ENCODE results near the gene IER5L.
A peak's percentile ranks its signal among the peaks of the same experiment; 100 is the strongest.
"Not testable (repeated sequence)": the region's sequence is repeated elsewhere in the genome, so short reads cannot be mapped to it uniquely, and the experiment has no call there.

IER5L gene

DNA sequence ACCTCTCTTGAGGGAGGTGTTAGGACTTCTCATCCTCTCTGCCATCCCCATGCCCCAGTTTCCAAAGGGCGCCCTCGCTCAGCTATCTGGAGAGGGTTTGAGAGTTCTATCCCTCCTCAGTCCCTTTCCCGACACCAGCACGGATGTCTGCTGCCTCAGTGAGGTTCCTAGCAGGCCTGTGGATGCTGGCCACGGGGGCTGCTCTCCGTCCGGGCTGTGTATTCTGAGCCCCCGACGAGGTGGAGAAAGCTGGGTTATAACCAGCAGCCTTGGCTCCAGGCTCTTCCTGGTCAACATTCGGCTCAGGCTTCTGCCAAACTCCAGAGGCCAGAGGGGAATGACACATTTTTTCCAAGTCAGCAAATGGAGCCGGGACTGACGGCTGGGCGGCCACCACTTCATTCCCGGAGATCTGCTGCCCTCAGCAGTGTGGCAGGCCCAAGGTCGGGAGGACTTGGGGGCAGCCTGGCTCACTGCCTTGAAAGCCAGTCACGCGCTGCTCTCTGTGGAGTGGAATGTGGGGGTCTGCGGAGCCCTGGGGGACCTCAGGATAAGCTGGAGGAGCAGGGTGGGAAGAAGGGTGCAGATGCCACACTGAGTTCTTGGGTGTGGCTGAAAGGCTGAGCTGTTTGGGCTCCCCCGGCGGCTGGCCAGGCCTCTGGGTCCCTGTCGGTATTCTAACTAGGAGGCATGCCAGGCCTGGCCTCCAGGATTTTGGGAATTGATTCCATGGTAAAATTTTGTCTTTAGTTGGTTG is 39.4 kb downstream of the IER5L start:
- peak; percentile 40 for DNase-seq (ENCODE audit: low spot score)

DNA sequence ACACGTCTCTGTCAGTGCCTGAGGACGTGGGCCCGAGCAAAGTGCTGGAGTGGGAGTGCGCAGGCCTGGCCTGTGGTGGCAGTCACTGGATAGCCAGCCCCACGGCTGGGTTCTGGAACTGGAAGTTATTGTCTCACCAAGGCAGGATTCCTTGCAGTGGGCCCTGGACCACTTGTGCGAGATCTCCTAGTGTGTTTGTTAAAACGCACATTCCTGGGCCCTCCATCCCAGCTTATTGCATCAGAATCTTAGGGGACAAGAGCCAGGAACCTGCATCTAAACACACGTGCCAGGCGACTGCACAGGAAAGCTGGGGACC is 40.0 kb downstream of the IER5L start:
- no peak for DNase-seq (ENCODE audit: low spot score)

DNA sequence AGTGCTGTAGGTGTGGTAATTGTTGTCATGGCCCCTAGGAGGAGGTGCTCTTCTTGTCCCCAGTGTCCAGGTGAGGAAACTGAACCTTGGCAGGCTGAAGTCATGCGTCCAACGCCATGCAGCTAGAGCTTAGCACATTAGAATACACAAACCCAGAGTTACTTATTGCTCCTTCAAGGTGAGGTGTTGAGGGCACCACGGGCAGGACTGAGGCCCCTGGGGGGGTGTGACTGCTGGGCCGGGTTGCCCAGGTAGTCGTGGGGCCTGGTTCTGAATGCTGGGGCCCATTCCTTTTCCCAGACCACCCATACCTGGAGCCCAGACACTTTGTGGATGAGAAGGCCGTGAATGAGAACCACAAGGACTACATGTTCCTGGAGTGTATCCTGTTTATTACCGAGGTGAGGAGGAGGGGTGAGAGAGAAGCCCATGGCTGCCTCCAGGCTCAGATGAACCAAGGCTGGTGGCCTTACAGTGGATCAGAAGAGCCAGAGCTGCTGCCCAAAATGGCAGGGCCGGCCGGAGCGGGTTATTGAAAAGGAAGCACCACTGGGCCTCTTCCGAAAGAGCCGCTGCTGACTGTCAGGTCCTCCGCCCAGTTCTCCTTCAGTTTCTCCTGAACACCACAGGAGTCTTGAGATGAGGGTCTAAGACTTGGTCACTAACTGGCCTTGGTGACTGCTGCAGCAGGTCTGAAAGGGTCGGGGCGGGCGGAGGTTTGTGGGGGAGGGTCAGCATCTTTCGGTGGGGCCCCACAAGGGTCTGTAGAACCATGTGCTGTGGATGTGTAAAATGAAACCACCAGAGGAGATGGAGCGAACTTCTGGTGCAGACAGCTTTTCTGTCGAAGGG is 40.5 kb downstream of the IER5L start:
- no peak for DNase-seq (ENCODE audit: low spot score)

DNA sequence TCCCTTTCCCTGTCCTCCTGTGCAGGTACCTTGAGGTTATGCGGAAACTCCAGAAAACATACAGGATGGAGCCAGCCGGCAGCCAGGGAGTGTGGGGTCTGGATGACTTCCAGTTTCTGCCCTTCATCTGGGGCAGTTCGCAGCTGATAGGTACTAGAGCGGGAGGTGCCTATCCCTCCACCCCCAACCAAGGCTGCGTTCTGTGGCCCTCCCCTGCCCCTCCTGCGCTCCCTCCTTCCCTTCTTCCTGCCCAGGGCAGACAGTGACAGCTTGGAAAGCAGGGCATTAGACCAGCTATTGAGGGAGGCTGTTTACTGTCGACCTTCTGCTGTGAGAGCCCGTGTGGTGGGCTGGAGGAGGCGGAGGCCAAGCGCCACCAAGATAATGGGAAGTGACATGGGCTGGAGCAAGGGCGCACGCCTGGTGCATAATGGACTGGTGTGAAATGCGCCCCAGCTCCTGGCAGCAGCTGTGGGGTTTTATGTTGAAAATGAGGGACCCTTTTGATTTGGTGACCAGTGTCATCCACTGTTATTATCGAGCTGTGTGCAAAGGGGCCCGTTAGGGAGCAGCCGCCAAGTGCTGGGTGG is 41.5 kb downstream of the IER5L start:
- no peak for DNase-seq (ENCODE audit: low spot score)

DNA sequence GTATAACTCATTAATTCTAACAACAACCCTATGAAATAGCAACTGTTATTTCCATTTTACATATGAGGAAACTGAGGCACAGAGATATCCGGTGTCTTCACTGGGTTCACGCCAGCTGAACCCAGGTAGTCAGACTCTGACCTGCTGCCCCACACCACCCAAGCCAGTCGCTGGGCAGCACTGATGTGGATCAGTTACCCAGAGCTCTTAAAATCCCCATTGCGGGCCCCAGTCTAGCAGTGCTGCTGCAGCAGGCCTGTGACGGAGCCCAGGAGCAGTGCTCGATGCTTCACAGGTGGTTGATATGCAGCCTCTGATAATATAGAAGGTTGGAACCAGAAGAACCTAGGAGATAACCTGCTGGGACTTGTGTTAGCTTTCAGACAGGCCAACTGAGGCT is 42.6 kb downstream of the IER5L start:
- DNase-seq (ENCODE audit: low spot score), result no peak

DNA sequence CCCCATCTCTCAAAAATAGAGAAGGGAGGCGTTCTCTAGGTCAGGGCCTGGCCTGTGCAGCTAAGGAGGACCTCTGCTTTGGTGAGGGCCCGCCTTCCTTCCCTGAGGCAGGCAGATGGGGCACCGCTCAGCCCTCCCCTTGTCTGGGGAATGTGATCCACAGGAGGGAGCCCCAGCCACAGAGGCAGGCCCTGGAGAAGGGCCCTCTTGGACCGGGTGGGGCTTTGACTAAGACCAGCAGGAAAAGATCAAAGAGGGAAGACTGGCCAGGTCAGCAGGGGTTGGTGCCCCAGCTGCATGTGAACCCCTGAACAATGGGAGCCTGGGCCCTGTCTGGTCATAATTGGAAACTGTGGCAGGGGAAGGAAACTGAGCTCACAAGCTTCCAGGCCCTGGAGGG is 45.0 kb downstream of the IER5L start:
- no peak for DNase-seq (ENCODE audit: low spot score)

DNA sequence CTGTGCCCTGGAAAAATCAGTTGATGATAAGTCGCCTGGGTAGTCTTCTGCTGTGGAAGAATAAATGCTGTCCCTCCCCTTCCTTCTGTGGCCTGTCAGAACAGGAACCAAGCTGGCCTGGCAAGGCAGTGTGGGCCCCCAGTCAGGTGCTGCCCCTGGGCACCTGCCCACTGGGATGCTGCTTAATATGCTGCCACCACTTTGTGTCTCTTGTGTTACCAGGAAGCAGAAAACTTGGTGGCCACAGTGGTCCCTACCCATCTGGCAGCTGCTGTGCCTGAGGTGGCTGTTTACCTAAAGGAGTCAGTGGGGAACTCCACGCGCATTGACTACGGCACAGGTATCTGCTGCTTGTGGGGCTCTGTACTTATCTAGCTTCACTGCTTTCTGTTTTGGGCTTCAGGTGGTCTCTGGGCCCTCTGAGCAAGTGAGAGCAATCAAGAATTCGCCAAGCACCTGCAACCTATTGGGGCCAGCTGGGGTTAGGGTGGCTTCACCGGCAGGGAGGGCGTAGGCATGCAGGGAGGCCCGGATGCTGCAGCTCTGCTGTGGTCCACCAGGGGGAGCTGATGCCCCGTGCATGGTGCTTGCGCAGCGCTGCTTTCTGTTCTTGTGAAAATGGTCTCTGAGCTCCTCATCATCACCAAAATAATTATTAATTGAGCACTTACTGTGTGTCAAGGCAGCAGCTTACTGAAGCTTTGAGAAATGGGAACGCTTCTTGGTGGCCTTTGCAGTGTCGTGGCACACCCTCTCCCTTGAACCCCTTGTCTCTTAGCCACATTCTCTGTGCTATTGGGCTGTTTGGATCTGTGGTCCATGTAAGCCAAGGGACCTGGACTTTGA is 46.5 kb downstream of the IER5L start:
- peak; percentile 62 for DNase-seq (ENCODE audit: low spot score)

DNA sequence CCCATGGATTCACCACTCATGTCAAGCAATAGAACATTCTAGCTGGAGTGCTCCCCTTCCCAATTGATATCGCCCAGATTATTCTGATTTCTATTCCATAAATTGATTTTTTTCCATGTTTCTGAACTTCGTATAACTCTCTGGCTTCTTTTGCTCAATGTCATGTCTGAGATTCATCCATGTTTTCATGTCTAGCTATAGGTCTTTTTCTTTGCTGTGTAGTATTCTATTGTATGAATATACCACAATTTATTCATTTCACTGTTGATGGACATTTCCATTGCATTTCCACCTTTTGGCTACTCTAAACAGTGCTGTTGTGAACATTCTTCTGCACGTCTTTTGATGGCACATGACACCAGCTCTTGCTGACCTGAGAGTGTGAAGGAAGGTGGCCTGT is 47.3 kb downstream of the IER5L start:
- no peak for DNase-seq (ENCODE audit: low spot score)

DNA sequence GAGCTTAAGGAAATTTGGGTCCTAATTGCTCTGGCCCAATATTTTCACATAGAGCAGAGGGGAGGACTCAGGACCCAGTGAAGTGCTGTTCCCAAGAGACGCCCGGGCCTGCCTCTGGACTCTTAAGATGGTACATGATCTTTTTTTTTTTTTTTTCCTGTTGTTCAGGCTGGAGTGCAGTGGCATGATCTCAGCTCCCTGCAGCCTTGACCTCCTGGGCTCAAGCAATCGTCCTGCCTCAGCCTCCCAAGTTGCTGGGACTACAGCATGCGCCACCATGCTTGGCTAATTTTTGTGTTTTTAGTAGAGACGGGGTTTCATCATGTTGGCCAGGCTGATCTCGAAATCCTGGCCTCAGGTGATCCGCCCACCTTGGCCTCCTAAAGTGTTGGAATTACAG is 47.8 kb downstream of the IER5L start:
- not testable (repeated sequence) for DNase-seq (ENCODE audit: low spot score)

DNA sequence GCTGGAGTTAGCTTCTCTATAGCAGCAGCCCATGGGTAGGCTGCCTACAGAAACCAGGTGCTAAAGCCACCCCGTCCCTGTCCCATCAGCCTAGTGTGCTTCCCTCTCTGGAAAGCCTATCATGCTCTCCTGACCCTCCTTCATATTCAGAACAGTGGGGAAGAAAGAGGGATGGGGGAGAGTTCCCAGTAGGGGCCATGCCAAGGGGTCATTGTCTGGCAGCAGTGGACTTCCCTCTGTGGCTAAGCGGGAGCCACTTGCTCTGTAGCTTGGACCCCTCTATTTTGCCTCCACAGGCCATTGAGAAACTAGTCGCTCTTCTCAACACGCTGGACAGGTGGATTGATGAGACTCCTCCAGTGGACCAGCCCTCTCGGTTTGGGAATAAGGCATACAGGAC is 49.4 kb downstream of the IER5L start:
- no peak for DNase-seq (ENCODE audit: low spot score)

DNA sequence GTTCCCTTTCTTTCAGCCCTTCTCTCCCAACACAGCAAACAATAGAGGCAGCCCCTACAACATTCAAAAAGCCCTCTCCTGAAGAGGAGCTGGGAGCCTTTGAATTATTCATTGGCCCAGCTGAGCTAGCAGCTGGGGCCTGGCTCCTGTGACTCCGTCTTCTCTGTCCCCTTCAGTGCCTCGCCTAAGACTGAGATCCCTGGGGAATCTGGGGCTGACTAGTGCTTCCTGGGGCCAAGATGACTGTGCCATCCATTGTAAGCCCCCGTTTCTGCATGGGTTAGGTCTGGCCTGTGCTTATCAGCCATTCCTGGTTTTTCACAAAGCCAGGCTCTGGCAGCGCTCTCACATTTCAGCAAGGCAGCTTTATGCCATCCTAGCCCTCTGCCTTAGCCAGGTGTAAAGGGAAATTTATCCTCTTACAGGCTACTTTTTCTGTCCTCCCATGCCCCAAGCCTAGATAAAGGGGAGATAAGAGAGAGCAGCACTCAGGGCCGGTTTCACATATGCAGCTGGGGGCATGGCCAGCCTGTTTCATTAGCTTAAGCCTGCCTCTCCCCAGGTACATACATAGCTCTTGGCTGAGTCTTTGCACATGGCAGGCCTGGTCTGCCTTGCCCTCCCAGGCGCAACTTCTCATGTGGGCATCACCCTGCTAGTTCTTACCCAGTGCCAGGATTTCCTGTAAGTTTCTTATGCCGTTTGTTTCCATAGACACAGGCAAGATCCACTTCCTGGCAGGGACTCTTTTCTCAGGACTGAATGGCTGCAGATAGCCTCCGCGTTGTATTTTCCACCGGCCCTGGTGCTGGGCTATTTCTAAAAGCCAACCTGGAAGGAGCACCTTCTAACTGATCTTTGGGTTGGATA is 51.1 kb downstream of the IER5L start:
- peak; percentile 53 for DNase-seq (ENCODE audit: low spot score)

All from kidney capillary endothelial cell (primary cell).